WERI-Rb-1 (cell line): ENCODE data around the gene CUX1.

Experiments used
- DNase-seq: peaks from one replicate; pipeline ENCODE4 v3.0.0-alpha.2; 2020
- H3K27ac ChIP-seq: fragments of 250-450 bp; sonication (Bioruptor Pico); 2 replicates; pipeline ENCODE4 v1.5.1; 2020; ENCODE audit warnings: mild to moderate bottlenecking, moderate library complexity
- H3K27me3 ChIP-seq: fragments of 250-450 bp; sonication (Bioruptor Pico); 2 replicates; pipeline ENCODE4 v1.5.1; 2021; ENCODE audit warnings: mild to moderate bottlenecking, low read depth, moderate library complexity; ENCODE audit not compliant: insufficient read depth, severe bottlenecking
- H3K36me3 ChIP-seq: fragments of 250-450 bp; sonication (Bioruptor Pico); 2 replicates; pipeline ENCODE4 v1.5.1; 2020; ENCODE audit warnings: mild to moderate bottlenecking, moderate library complexity
- H3K4me3 ChIP-seq: 2 replicates; pipeline ENCODE4 v1.5.1; 2011; ENCODE audit warnings: low read depth, mild to moderate bottlenecking, control low read depth, low read length
- H3K9me3 ChIP-seq: fragments of 250-450 bp; sonication (Bioruptor Pico); 2 replicates; pipeline ENCODE4 v1.5.1; 2021; ENCODE audit warnings: mild to moderate bottlenecking, moderate library complexity; ENCODE audit not compliant: severe bottlenecking
- CTCF ChIP-seq: IDR thresholded peaks from 2 replicates; pipeline ENCODE4 v1.5.1; 2011; ENCODE audit warnings: low read depth, mild to moderate bottlenecking, control low read depth, inconsistent platforms, low read length

CUX1 gene

GRCh38 chr7:101916041-101916800 lies 98.8 kb downstream of the CUX1 start:
- TF ChIP-seq CTCF = no peak
- no peaks in the 10 kb centered on the region for H3K9me3 ChIP-seq
- H3K27ac ChIP-seq = no peak overlapping the region
- no peak overlapping the region for H3K4me3 ChIP-seq
- no peaks in the 10 kb centered on the region for H3K27me3 ChIP-seq
- H3K36me3 ChIP-seq = peaks cover 19% of the 10 kb centered on the region
- DNase-seq = no peak

GRCh38 chr7:101916876-101917275 lies 99.5 kb downstream of the CUX1 start:
- peaks cover 19% of the 10 kb centered on the region for H3K36me3 ChIP-seq
- no peak for DNase-seq
- TF ChIP-seq CTCF = no peak
- H3K27ac ChIP-seq = no peak overlapping the region
- no peaks in the 10 kb centered on the region for H3K9me3 ChIP-seq
- H3K27me3 ChIP-seq = no peaks in the 10 kb centered on the region
- no peak overlapping the region for H3K4me3 ChIP-seq

- Histone ChIP-seq H3K36me3 (peaks cover 19% of the 10 kb centered on the region), H3K27me3 (no peaks in the 10 kb centered on the region), H3K9me3 (no peaks in the 10 kb centered on the region), H3K27ac (no peak overlapping the region), H3K4me3 (no peak overlapping the region)
- TF ChIP-seq CTCF = no peak
- no peak for DNase-seq
Observed at GRCh38 chr7:101917566-101917965, 100.1 kb downstream of the CUX1 start.

GRCh38 chr7:101918426-101918825 lies 101.0 kb downstream of the CUX1 start:
- peaks cover 19% of the 10 kb centered on the region for H3K36me3 ChIP-seq
- no peak overlapping the region for H3K4me3 ChIP-seq
- DNase-seq = no peak

GRCh38 chr7:101919363-101920115 lies 102.1 kb downstream of the CUX1 start:
- H3K36me3 ChIP-seq = peaks cover 19% of the 10 kb centered on the region
- no peaks in the 10 kb centered on the region for H3K27me3 ChIP-seq
- TF ChIP-seq CTCF = no peak
- H3K4me3 ChIP-seq = no peak overlapping the region
- no peak overlapping the region for H3K27ac ChIP-seq
- no peak for DNase-seq
- H3K9me3 ChIP-seq = no peaks in the 10 kb centered on the region

More at GRCh38 chr7:101918426-101918825, 101.0 kb downstream of the CUX1 start:
- Histone ChIP-seq H3K27ac (no peak overlapping the region), H3K27me3 (no peaks in the 10 kb centered on the region), H3K9me3 (no peaks in the 10 kb centered on the region)
- no peak for TF ChIP-seq CTCF
